Gastrocnemius medialis (tissue), 4 donors: Measurements from ENCODE around the gene THADA. TPM values are rescaled to one million over a fixed set of nuclear protein-coding genes. Genes with fewer than 3 reads are reported as not detected.

Experiments used
- ATAC-seq, 2 donors: fragments of 150-250 bp; one replicate each; pipeline ENCODE4 v1.9.1; 2016
- DNase-seq, 2 donors: peaks; one replicate each; pipeline ENCODE4 v3.0.0-alpha.2; 2019
- H3K27ac ChIP-seq, 4 donors: fragments of 200-600 bp; sonication (generic); 1 replicate in 1 of 4; 2 replicates in 3 of 4; pipeline ENCODE4 v1.5.1; 2016 to 2018; ENCODE audit warnings: mild to moderate bottlenecking in 2 of 4, moderate library complexity in 1 of 4
- H3K27me3 ChIP-seq, 3 donors: fragments of 200-600 bp; sonication (generic) in 2 of 3; 1 replicate in 1 of 3; 2 replicates in 2 of 3; pipeline versions ENCODE4 v1.5.1 to v1.6.0; 2016 to 2019; ENCODE audit warnings: mild to moderate bottlenecking in 1 of 3, moderate library complexity in 1 of 3
- H3K36me3 ChIP-seq, 2 donors: fragments of 200-600 bp; sonication (generic) in 1 of 2; one replicate each; pipeline ENCODE4 v1.5.1; 2017 to 2018
- H3K4me1 ChIP-seq, 2 donors: fragments of 200-600 bp; sonication (generic) in 1 of 2; one replicate each; pipeline ENCODE4 v1.5.1; 2016 to 2017; ENCODE audit warnings: mild to moderate bottlenecking in 2 of 2
- H3K4me3 ChIP-seq, 4 donors: fragments of 200-600 bp; sonication (generic) in 3 of 4; 1 replicate in 1 of 4; 2 replicates in 3 of 4; pipeline ENCODE4 v1.5.1; 2016 to 2019; ENCODE audit warnings: mild to moderate bottlenecking in 2 of 4
- H3K9me3 ChIP-seq, 3 donors: fragments of 200-600 bp; sonication (generic) in 2 of 3; 1 replicate in 1 of 3; 2 replicates in 2 of 3; pipeline ENCODE4 v1.5.1; 2016 to 2019
- CTCF ChIP-seq, 5 experiments: fragments of 450-650 bp in 3 of 5; fragments of 200-600 bp in 2 of 5; sonication (generic) in 2 of 5; IDR thresholded peaks in 4 of 5; conservative IDR thresholded peaks in 1 of 5; 1 replicate in 4 of 5; 2 replicates in 1 of 5; pipeline ENCODE4 v1.5.1; 2016 to 2019; ENCODE audit warnings: antibody characterized with exemption in 5 of 5, mild to moderate bottlenecking in 3 of 5, moderate library complexity in 3 of 5
- POLR2A ChIP-seq, 2 donors: fragments of 450-650 bp; IDR thresholded peaks; one replicate each; pipeline ENCODE4 v1.6.1; 2017; ENCODE audit warnings: antibody characterized with exemption in 2 of 2, mild to moderate bottlenecking in 2 of 2, moderate library complexity in 2 of 2
- in situ Hi-C, 4 donors: fragments of 200-750 bp; cut with MboI; loops; one replicate each; pipeline versions ENCODE4 v1.15.0 to v1.8.0; 2017; ENCODE audit warnings: low sequenced_read_pairs in 4 of 4
- intact Hi-C: fragments of 100-400 bp; cut with DNase I; formaldehyde crosslinking; loops from one replicate; pipeline ENCODE4 v1.15.1; 2023; ENCODE audit warnings: low total_unique reads
- total RNA-seq, 4 donors: library from RNA; depleted of rRNA; stranded (reverse); fragments of >200 nt; gene quantifications; one replicate each; pipeline versions ENCODE4 v1.1.0 to v1.2.3, GENCODE V29; 2016

The THADA gene
- total RNA-seq, 4 donors from 2014 or later: 13.6 to 19.0 (median 16.2) TPM

GRCh38 chr2:43619511-43619910 is 23.7 kb upstream of the THADA start:
- in situ Hi-C loops: no loop called here
- Histone ChIP-seq H3K36me3 (no peaks in the 10 kb centered on the region), H3K4me3 (no peak overlapping the region), H3K9me3 (no peaks in the 10 kb centered on the region), H3K4me1 (no peaks in the 10 kb centered on the region), H3K27ac (no peak overlapping the region), H3K27me3 (no peaks in the 10 kb centered on the region)
- ATAC-seq (no peak), DNase-seq (no peak)
- intact Hi-C loops: no loop called here
- no peak for TF ChIP-seq CTCF (IDR thresholded peaks at IDR 0.05 in 4 of 5, conservative IDR thresholded peaks at IDR 0.05 in 1 of 5)
- TF ChIP-seq POLR2A (IDR thresholded peaks at IDR 0.05): no peak

- Histone ChIP-seq H3K4me3 (no peak overlapping the region), H3K27ac (no peak overlapping the region), H3K27me3 (no peaks in the 10 kb centered on the region), H3K9me3 (no peaks in the 10 kb centered on the region), H3K4me1 (no peaks in the 10 kb centered on the region), H3K36me3 (no peaks in the 10 kb centered on the region)
- in situ Hi-C loops (no loop called here), intact Hi-C loops (no loop called here)
- DNase-seq: no peak
- no peak for ATAC-seq
- TF ChIP-seq CTCF (IDR thresholded peaks at IDR 0.05 in 4 of 5, conservative IDR thresholded peaks at IDR 0.05 in 1 of 5) (no peak), POLR2A (IDR thresholded peaks at IDR 0.05) (no peak)
Observed at GRCh38 chr2:43616967-43617680, 21.3 kb upstream of the THADA start.

GRCh38 chr2:43612944-43613343 is 17.1 kb upstream of the THADA start:
- intact Hi-C loops: no loop called here
- H3K36me3 ChIP-seq: no peaks in the 10 kb centered on the region
- H3K27me3 ChIP-seq: no peaks in the 10 kb centered on the region
- no peak for TF ChIP-seq POLR2A (IDR thresholded peaks at IDR 0.05)
- TF ChIP-seq CTCF (IDR thresholded peaks at IDR 0.05 in 4 of 5, conservative IDR thresholded peaks at IDR 0.05 in 1 of 5): no peak
- no peaks in the 10 kb centered on the region for H3K4me1 ChIP-seq
- no peak overlapping the region for H3K4me3 ChIP-seq
- DNase-seq (no peak), ATAC-seq (no peak)
- no peaks in the 10 kb centered on the region for H3K9me3 ChIP-seq
- in situ Hi-C loops: no loop called here
- no peak overlapping the region for H3K27ac ChIP-seq

- in situ Hi-C loops: no loop called here
- peak; percentile 93 to 94 for ATAC-seq
- TF ChIP-seq CTCF (IDR thresholded peaks at IDR 0.05 in 4 of 5, conservative IDR thresholded peaks at IDR 0.05 in 1 of 5) (peak; percentile 32 to 75 (median 54)), POLR2A (IDR thresholded peaks at IDR 0.05) (no peak)
Observed at GRCh38 chr2:43611987-43612894, 16.4 kb upstream of the THADA start.

More at GRCh38 chr2:43611987-43612894, 16.4 kb upstream of the THADA start:
- H3K36me3 ChIP-seq: no peaks in the 10 kb centered on the region
- H3K27me3 ChIP-seq: no peaks in the 10 kb centered on the region
- H3K4me1 ChIP-seq: no peaks in the 10 kb centered on the region
- no peak overlapping the region for H3K27ac ChIP-seq
- peak; percentile 19 to 52 for DNase-seq
- intact Hi-C loops: no loop called here
- H3K9me3 ChIP-seq: no peaks in the 10 kb centered on the region
- H3K4me3 ChIP-seq: no peak overlapping the region
